HG02870 (cell line): ENCODE measurements around the gene APOF.
"Not testable (repeated sequence)": the region's sequence is repeated elsewhere in the genome, so short reads cannot be mapped to it uniquely, and the experiment has no call there.

Experiments used
- ATAC-seq: cut with Tn5 transposase; IDR thresholded peaks from one replicate; pipeline ENCODE4 v1.9.1; 2021; ENCODE audit warnings: mild to moderate bottlenecking, moderate library complexity; ENCODE audit not compliant: unreplicated experiment

APOF gene

DNA sequence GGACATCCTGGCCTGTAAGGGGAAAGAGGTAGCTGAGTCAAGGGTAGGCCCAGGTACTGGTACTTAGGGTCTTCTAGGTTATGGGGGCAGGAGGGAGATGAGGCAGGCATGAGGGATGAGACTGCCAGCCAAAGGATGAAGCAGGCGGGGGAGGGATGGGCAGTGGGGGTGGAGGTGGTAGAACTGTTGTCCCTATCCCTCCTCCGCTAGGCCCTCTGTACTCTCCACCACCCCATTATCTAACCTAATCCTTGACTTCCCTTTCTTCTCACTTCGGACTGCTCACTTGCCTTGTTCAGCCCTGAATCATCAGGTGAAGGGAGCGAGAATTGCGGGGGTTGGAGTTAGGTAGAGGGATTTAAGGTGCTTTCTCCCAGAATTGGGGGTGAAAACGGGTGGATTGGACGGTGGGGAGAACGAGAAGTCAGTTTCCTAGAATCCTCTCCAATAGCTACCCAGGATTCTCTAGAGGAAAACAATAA lies 29.4 kb downstream of the APOF start:
- ATAC-seq = no peak

DNA sequence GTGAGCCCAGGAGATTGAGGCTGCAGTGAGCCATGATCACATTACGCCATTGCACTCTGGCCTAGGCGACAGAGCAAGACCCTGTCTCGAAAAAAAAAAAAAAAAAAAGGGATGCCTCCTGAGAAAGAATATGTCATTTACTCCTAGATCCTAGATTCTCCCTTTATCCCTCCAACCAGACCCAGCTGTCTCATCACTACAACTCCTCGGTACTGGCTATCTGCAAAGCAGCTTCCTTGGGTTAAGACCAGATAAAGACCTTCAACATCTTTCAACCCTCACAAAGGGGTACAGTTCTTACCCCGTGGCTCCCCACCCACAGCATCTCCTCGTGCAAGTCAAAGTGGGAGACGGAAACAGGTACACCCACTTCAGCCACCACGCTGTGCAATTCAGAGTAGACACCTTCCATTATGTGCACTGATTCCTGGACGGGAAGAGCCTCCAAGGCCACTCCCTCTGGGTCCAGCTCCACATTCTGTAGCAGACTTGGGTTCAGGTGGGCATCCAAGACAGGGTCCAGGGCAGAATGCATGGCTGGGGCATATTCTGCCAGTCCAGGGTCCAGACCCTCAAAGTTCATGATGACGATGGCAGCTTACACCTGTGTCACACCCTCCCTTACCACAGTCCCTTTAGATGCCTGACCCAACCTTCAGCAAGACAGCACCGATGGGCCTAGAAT lies 30.0 kb downstream of the APOF start:
- no peak for ATAC-seq

DNA sequence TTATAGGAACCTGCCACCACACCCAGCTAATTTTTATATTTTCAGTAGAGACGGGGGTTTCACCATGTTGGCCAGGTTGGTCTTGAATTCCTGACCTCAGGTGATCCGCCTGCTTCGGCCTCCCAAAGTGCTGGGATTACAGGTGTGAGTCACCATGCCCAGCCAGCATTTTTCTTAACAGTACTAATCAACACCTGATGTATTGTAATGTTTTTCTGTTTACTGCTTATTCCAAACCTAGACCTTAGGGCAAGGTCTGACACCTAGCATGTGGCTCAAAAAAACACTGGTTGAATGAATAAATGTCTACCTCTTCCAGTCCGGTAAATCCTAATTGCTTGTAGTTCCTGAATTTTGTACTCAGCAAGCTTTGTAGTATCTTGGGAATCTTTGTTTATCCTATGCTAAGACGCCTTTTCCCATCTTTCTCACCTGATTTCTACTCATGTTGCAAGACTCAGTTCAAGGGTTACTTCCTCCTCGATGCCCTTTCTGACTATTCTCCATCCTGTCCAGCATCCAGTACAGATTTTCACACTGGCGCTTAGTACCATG lies 31.6 kb downstream of the APOF start:
- no peak for ATAC-seq

DNA sequence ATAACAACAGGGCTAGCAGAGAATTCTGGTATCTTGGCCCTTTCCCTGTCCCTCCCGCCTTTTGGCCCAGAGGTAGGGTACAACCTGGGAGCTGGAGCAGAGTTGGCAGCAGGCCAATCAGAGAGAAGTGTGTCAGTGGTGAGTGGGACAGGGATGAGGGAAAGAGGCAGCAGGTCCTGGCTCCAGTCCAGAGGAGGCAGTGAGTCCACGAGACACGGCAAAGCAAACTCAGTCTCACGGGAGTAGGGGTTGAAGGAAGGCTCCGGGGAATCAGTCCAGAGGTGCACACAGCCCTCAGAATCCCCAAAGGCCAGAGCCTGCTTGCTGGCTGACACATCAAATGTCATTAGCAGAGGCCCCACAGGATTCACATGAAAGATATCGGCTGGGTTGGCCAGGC lies 36.1 kb downstream of the APOF start:
- no peak for ATAC-seq

DNA sequence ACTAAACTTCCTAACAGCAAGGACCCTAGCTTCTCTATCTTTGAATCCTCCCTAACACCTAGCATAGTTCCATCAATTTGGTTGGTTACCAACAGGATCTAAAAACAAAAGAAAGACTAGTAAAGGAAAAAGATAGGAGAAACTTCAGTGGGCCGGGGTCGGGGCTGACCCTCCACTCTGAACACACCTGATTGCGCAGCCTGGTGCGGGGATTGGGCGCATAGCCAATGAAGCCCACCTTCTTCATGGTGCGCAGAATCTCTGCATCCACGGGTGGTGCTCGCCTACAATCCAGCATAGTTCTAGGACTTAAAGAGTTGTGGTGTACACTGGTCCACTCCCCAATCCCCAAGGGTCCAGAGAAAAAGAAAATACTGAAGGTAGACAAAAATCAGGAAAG lies 36.5 kb downstream of the APOF start:
- ATAC-seq = no peak

DNA sequence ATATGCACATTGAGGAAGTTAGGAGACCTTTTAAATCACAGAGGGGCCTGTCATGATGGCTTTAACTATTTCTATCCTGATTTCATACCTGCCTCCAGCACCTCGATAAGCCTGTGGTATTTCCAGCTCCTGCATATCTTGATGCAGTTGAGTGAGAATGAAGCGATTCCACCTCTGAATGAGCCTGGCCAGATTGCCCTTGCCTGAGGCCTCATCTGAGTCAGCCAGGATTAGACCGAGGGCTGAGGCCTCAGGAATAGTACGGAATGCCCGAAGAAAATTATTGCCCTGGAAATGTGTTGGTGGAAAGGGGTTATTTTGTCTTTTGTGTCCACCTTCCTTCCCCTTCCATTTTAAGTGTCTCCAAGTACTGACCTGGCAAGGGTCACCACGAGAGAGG lies 38.5 kb downstream of the APOF start:
- ATAC-seq = no peak

DNA sequence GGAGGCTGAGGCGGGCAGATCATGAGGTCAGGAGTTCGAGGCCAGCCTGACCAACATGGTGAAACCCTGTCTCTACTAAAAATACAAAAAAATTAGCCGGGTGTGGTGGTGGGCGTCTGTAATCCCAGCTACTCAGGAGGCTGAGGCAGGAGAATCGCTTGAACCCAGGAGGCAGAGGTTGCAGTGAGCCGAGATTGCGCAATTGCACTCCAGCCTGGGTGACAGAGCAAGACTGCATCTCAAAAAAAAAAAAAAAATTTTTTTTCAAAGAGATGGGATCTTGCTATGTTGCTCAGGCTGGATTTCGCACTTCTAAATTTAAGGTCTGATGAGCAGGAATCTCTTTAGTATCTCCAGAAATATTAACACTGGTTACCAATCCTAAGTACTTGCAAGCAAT lies 41.0 kb downstream of the APOF start:
- ATAC-seq = not testable (repeated sequence)

DNA sequence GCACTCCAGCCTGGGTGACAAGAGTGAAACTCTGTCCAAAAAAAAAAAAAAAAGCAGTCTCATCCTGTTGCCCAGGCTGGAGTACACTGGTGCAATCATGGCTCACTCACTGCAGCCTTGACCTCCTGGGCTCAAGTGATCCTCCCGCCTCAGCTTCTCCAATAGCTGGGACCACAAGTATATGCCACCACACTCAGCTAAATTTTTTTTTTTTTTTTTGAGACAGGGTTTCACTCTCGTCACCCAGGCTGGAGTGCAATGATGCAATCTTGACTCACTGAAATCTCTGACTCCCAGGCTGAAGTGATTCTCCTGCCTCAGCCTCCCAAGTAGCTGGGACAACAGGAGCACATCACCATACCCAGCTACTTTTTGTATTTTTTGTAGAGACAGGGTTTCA lies 41.6 kb downstream of the APOF start:
- no peak for ATAC-seq

DNA sequence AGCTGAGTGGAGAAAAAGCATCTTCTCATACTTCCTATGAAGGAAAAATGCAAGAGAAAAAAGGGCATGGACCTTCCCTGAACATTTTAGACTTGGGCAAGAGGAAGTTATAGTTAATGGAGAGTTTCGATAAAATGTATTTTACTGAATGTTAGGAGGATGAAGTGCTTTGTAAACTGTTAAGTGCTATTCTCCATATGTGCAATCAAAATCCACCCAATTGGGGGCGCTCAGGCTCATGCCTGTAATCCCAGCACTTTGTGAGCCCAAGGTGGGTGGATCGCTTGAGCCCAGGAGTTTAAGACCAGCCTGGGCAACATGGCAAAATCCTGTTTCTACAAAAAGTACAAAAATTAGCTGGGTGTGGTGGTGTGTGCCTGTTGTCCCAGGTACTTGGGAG lies 45.0 kb downstream of the APOF start:
- ATAC-seq = no peak

DNA sequence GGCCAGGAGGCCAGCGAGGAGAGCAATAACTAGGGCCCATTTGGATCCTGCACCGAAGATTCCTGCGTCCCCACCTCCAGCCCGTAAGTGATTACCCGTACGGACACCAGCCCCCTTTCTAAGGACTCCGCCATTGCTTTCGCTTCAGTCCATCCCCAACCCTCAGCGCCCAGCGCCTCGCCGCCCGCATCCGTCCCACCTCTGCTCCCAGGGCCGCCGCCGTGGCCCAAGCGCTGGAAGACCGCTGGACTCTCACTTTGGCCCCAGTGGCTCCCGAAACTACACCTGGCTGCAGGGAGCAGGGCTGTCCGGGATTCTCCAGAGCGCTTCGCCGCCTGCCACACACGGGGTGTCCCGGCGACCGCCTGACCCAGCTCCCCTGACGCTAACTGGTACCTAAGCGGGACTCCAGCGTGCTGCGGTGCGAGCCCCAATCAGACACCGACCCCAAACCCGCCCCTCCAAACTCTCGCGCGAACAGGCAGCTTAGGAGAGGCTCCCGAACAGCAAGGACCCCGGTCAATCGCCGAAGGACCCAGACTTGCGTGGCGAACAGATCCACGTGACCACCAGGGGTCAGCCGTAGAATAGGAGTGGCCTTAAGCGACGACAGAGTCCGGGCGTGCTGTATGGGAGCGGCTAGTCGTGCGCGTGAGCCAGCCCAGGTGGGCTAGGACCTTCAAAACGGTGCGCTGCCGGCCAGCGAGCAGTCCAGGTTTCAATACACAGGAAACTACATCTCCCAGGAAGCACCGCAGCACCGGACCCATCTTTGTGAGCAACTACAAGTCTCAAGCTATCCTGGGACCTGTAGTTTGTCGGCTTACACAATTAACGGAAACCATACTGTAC lies 46.8 kb downstream of the APOF start, which contains the start of gene CNPY2:
Gene CNPY2 (minus strand): TSS at position 367 of the 852 bp plus-strand sequence. CDS start 771 bp downstream, outside the sequence.
- ATAC-seq = peak; percentile 86

DNA sequence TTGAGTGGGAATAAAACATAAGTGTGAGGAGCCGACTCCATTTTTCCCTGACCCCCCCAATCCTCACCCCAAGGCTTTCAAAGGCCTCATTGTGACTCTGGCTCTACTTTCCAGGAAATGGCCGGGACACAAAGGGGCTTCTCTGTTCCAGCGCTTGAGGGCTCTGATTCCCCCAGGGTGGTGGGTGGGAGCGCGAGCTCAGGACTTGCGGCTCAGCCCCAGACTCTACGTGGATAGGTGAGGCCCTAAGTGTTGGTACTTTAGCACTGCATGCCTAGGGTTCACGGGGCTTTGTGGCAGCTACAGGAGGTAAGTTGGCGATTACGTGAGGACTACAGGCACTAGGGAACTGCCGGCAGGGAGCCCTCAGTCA lies 47.4 kb downstream of the APOF start:
- no peak for ATAC-seq

DNA sequence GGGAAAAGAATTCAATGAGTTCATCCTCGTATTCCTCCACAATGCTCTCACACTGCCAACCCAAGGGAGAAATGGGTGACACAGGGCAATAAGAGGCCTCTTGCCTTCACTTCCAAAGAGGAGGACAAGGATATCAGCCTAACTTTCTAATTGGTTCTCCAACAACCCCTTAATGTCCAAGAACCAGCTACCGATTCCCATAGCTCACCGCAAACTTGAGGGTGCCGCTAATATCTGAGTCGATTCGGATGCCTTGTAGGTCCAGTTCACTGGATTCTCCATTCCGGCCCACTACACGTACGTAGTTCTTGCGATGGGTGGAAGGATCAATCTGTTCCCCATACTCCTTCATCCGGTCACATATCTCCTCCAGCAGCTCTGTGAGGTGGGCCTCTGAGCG lies 51.7 kb downstream of the APOF start:
- ATAC-seq = no peak
